ENCODE measurements around the gene PKP3.

GRCh38 chr11:406796-407650 lies 13.0 kb downstream of the PKP3 start:
- TF ChIP-seq CTCF (IDR thresholded peaks at IDR 0.05) (peak in 2 of 4 experiments; percentile 13), POLR2A (IDR thresholded peaks at IDR 0.05) (no peak), POLR2AphosphoS5 (IDR thresholded peaks at IDR 0.05) (peak in 3 of 4 donors; percentile 31 to 32 (median 31))

Data from sigmoid colon (tissue), 4 donors.